ENCODE measurements around the gene PWWP3B.

DNA sequence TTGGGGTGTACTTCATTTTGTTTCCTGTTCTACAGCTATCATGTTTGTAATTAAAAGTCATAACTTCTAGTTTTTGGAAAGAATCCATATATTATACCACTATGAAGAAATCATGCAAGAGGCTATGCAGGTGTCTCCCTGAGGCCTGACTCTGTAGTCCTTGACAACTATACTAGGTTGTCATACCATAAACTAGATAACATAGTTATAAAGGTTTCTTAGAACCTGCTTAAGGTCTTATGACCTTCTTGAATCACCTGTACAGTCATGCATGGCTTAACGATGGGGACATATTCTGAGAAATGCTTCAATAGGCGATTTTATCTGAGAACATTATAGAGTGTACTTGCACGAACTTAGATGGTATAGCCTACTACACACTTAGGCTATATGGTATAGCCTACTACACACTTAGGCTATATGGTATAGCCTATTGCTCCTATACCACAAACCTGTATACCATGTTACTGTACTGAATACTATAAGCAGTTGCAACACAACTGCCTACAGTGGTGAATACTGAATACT lies 3.3 kb downstream of the PWWP3B start:
- TF ChIP-seq, protein P1, sequence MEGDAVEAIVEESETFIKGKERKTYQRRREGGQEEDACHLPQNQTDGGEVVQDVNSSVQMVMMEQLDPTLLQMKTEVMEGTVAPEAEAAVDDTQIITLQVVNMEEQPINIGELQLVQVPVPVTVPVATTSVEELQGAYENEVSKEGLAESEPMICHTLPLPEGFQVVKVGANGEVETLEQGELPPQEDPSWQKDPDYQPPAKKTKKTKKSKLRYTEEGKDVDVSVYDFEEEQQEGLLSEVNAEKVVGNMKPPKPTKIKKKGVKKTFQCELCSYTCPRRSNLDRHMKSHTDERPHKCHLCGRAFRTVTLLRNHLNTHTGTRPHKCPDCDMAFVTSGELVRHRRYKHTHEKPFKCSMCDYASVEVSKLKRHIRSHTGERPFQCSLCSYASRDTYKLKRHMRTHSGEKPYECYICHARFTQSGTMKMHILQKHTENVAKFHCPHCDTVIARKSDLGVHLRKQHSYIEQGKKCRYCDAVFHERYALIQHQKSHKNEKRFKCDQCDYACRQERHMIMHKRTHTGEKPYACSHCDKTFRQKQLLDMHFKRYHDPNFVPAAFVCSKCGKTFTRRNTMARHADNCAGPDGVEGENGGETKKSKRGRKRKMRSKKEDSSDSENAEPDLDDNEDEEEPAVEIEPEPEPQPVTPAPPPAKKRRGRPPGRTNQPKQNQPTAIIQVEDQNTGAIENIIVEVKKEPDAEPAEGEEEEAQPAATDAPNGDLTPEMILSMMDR (IDR thresholded peaks at IDR 0.05), result no peak
- TF ChIP-seq POLR2A (IDR thresholded peaks at IDR 0.05) (no peak), POLR2AphosphoS5 (IDR thresholded peaks at IDR 0.05) (no peak)

Data from breast epithelium (tissue), 3 donors.